Panc1 (cell line): Measurements from ENCODE around the gene CC2D1A.
"Not testable (repeated sequence)": the region's sequence is repeated elsewhere in the genome, so short reads cannot be mapped to it uniquely, and the experiment has no call there.

ENCODE experiments used
- CTCF ChIP-seq: fragments of 450-650 bp; IDR thresholded peaks from 2 replicates; pipeline ENCODE4 v1.5.1; 2017; ENCODE audit warnings: mild to moderate bottlenecking
- REST ChIP-seq, 2 experiments: IDR thresholded peaks; 2 replicates each; pipeline ENCODE4 v1.6.1; 2011 to 2012; ENCODE audit warnings: low read depth in 2 of 2, control low read depth in 1 of 2, low read length in 1 of 2, mild to moderate bottlenecking in 1 of 2, moderate library complexity in 1 of 2; ENCODE audit not compliant: insufficient read depth in 1 of 2

- TF ChIP-seq CTCF; REST (IDR thresholded peaks at IDR 0.05; ENCODE audit: insufficient read depth in 1 of 2, low read depth in 2 of 2, low read length in 1 of 2): not testable (repeated sequence)
Observed at GRCh38 chr19:13922118-13922517, 16.1 kb downstream of the CC2D1A start.
